GM21381 (cell line): ENCODE measurements around the gene CYP2A13.
"Not testable (repeated sequence)": the region's sequence is repeated elsewhere in the genome, so short reads cannot be mapped to it uniquely, and the experiment has no call there.

Experiments
- ATAC-seq: cut with Tn5 transposase; IDR thresholded peaks from one replicate; pipeline ENCODE4 v1.9.1; 2021; ENCODE audit warnings: mild to moderate bottlenecking, moderate library complexity; ENCODE audit not compliant: unreplicated experiment

CYP2A13 gene

DNA sequence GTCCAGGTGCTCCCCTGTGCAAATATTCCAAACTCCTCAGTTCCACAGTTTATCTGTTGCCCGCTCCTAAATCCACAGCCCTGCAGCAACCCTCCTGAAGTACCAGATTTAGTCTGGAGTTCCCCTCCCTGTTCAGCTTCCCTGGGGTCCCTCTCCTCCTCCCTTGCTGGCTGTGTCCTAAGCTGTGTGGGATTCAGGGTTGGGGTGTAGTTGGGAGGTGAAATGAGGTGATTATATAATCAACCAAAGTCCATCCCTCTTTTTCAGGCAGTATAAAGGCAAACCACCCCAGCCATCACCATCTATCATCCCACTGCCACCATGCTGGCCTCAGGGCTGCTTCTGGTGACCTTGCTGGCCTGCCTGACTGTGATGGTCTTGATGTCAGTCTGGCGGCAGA, at the start of gene CYP2A13:
Gene CYP2A13, plus strand, starts transcription at position 301 of the 400 bp plus-strand sequence. Its CDS starts 21 bp downstream, at position 322.
- no peak for ATAC-seq

- no peak for ATAC-seq
Observed at GRCh38 chr19:41039806-41040205, 48.4 kb upstream of the CYP2A13 start.

DNA sequence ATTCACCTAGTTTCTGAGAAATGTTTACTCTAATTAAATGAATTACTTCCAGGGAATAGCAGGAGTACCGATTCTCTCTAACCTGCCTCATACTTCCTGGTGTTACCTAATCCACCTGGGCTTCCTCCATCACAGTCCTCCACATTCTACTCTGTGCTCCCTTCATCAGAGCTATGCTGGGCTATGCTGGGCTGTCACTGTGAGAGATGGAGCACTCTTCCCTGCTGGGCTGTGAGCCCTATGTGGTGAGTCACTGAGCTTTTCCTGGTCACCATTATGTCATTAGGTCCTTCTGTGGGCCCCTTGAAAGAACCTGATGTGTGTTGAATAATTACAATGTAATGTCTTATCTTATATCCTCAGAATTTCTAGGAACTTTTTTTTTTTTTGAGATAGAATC, 43.2 kb upstream of the CYP2A13 start:
- ATAC-seq: not testable (repeated sequence)

DNA sequence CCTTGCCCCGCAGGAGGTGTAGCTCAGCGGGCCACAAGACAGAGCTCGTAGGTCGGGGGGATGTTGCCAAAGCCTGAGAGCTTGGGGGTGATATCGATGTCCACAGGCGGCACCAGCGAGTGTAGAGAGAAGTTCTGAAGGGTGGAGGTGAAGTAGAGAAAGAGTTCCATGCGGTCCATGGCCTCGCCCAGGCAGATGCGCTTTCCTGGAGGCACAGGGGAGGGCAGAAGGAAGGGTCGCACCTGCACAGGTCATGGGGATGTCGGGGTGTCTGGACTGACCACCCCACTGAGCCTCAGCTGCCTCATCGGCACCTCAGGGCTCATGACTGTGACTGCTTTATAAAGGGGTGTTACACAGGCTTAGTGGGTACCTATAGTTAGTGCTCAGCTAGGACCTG, 37.8 kb upstream of the CYP2A13 start:
- no peak for ATAC-seq

DNA sequence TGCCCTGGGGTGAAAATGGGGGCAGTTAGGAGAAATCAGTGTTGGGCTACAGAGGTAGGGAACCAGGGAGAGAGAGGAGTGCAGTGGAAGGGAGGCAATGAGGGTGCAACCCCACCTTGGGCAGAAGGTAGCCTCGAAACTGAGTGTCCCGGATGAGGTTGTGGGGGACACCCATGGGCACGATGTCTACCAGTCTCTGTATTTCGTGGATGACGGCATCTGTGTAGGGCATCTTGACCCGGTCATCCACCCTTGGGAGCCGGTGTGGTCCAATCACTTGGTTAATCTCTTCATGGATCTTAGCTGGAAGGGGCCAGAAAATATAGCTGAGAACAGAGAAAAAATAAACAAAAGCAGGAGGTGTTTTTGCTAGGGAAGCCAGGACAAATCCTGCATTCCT, 36.1 kb upstream of the CYP2A13 start:
- ATAC-seq: not testable (repeated sequence)

GRCh38 chr19:41053331-41053730, 34.9 kb upstream of the CYP2A13 start:
- ATAC-seq: not testable (repeated sequence)

- no peak for ATAC-seq
Observed at GRCh38 chr19:41064974-41065569, 23.2 kb upstream of the CYP2A13 start.

GRCh38 chr19:41076286-41076685, 12.0 kb upstream of the CYP2A13 start:
- ATAC-seq: no peak

DNA sequence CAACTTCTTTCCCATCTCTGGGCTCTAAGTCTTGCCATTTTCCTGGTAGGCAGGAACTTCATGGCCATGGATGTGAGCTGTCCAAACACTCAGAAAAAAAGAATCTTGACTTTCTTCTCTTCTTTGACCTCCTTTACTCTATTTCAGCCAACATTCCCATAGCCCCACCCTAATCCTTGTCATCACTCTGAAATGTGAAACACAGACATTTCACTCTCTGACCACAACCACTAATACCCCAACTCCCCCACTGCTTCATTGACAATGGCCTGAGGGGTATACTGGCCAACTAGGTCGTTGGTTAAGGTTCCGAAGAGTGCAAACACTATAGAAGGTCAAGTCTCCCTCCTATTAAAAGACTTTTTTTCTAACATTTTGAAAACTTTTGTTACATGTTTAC, 4.7 kb upstream of the CYP2A13 start:
- ATAC-seq: no peak

GRCh38 chr19:41085748-41086415, 2.4 kb upstream of the CYP2A13 start:
- no peak for ATAC-seq

DNA sequence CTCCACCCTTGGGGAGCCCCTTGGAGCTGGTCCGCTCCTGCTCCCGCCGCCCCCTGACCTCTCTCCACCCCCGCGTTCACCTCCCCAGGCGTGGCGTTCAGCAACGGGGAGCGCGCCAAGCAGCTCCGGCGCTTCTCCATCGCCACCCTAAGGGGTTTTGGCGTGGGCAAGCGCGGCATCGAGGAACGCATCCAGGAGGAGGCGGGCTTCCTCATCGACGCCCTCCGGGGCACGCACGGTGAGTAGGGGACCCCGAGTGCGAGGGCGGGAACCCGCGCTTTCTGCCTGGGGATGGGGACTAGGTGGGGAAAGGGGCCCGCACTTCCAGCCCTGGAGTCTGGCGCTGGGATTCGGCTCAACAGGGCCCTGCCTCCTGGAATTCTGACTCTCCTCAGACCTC, 1.7 kb downstream of the CYP2A13 start:
- ATAC-seq: no peak

DNA sequence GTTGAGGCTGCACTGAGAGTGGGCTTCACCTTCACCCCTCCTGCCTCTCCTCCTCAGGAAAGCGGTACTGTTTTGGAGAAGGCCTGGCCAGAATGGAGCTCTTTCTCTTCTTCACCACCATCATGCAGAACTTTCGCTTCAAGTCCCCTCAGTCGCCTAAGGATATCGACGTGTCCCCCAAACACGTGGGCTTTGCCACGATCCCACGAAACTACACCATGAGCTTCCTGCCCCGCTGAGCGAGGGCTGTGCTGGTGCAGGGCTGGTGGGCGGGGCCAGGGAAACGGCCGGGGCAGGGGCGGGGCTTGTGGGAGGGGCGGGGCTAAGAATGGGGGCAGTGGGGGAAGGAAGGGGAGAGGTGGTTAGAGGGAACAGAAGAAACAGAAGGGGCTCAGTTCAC, 7.5 kb downstream of the CYP2A13 start:
- ATAC-seq: no peak

GRCh38 chr19:41096353-41096752, 8.1 kb downstream of the CYP2A13 start:
- ATAC-seq: no peak

GRCh38 chr19:41097302-41097701, 9.1 kb downstream of the CYP2A13 start:
- ATAC-seq: no peak

- ATAC-seq: no peak
Observed at GRCh38 chr19:41098762-41099161, 10.5 kb downstream of the CYP2A13 start.

DNA sequence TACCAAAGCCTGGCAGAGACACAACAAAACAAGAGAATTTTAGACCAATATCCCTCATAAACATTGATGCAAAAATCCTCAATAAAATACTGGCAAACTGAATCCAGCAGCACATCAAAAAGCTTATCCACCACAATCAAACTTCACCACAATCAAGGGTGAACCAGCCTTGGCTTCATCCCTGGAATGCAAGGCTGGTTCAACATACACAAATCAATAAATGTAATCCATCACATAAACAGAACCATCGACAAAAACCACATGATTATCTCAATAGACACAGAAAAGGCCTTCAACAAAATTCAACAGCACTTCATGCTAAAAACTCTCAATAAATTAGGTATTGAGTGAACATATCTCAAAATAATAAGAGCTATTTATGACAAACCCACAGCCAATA, 14.0 kb downstream of the CYP2A13 start:
- not testable (repeated sequence) for ATAC-seq

DNA sequence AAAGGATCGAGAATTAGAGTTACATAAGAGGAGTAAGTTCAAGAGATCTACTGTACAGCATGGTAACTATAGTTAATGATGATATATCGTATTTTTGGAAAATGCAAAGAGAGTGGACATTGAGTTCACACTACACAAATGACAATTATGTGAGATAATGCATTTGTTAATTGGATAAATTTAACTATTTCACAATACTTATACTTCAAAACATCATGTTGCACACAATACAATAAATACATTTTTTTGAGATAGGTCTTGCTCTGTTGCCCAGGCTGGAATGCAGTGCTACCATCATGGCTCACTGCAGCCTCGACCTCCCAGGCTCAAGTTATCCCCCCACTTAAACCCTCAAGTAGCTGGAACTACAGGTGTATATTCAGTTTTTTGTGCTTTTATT, 17.9 kb downstream of the CYP2A13 start:
- ATAC-seq: no peak

- ATAC-seq: no peak
Observed at GRCh38 chr19:41111296-41111695, 23.0 kb downstream of the CYP2A13 start.

DNA sequence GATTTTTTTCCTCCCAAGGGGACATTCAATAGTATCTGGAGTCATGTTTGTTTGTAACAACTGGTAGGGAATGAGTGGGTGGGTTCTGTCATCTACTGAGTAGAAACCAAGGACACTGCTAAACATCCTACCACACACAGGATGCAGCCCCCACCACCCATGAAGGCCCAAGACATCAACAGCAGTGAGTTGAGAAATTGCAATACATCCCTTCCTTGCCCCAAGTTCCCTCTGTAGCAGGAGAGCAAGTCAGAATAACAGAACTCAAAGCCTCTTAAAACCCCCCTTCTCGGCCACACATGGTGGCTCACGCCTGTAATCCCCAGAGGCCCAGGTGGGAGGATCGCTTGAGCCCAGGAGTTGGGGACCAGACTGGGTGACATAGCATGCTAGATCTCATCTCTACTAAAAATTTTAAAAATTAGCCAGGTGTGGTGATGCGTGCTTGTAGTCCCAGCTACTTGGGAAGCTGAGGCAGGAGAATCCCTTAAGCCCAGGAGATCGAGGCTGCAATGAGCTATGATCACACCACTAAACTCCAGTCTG, 23.6 kb downstream of the CYP2A13 start:
- ATAC-seq: no peak

GRCh38 chr19:41112728-41113290, 24.6 kb downstream of the CYP2A13 start:
- no peak for ATAC-seq

- no peak for ATAC-seq
Observed at GRCh38 chr19:41114132-41114531, 25.9 kb downstream of the CYP2A13 start, which contains the start of gene CYP2F1. CYP2F1 (plus strand) TSS chr19:41114432; CDS start chr19:41116189, 1,757 bp downstream.

DNA sequence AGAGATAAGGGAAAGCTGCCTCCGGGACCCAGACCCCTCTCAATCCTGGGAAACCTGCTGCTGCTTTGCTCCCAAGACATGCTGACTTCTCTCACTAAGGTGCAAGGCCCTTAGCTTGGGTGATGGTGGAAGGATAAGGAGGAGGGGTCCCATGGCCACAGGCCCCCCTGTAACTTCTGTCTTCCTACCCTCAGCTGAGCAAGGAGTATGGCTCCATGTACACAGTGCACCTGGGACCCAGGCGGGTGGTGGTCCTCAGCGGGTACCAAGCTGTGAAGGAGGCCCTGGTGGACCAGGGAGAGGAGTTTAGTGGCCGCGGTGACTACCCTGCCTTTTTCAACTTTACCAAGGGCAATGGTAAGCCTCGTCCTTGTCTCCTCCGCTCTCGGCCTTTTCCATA, 28.0 kb downstream of the CYP2A13 start:
- no peak for ATAC-seq
